Mesothelial cell of epicardium (in vitro differentiated cells): Measurements from ENCODE around the gene NAIF1. TPM values are rescaled to one million over a fixed set of nuclear protein-coding genes. Genes with fewer than 3 reads are reported as not detected.
"Not testable (repeated sequence)": the region's sequence is repeated elsewhere in the genome, so short reads cannot be mapped to it uniquely, and the experiment has no call there.

Source experiments
- DNase-seq, 2 experiments: peaks; one replicate each; pipeline ENCODE4 v3.0.0; 2021; ENCODE audit warnings: low spot score in 2 of 2; ENCODE audit not compliant: unreplicated experiment in 2 of 2
- H3K27ac Mint-ChIP-seq: 2 replicates; pipeline ENCODE4 v1.8.0; 2021; ENCODE audit warnings: mixed read lengths
- H3K27me3 Mint-ChIP-seq: 2 replicates; pipeline ENCODE4 v1.8.0; 2021; ENCODE audit warnings: low read depth, mixed read lengths
- H3K36me3 Mint-ChIP-seq: 2 replicates; pipeline ENCODE4 v1.8.0; 2021; ENCODE audit warnings: mixed read lengths
- H3K4me1 Mint-ChIP-seq: 2 replicates; pipeline ENCODE4 v1.8.0; 2021; ENCODE audit warnings: mixed read lengths
- H3K4me3 Mint-ChIP-seq: 2 replicates; pipeline ENCODE4 v1.8.0; 2021; ENCODE audit warnings: mild to moderate bottlenecking, moderate library complexity, mixed read lengths
- H3K9me3 Mint-ChIP-seq: 2 replicates; pipeline ENCODE4 v1.8.0; 2021; ENCODE audit warnings: mixed read lengths
- CTCF ChIP-seq: fragments of 200-600 bp; sonication (generic); IDR thresholded peaks from one replicate; pipeline ENCODE4 v1.5.0; 2021; ENCODE audit warnings: antibody characterized with exemption; ENCODE audit not compliant: unreplicated experiment
- total RNA-seq: library from RNA; stranded (reverse); gene quantifications from 3 replicates; pipeline ENCODE4 v1.2.1, GENCODE V29; 2021

The NAIF1 gene
- total RNA-seq, 1 donor from 2014 or later = 9.2 TPM

GRCh38 chr9:128113526-128114325 is 46.6 kb upstream of the NAIF1 start:
- TF ChIP-seq CTCF = no peak
- H3K9me3 Mint-ChIP-seq = no peaks in the 10 kb centered on the region
- peaks cover 6% of the 10 kb centered on the region for H3K36me3 Mint-ChIP-seq
- H3K27me3 Mint-ChIP-seq = no peaks in the 10 kb centered on the region
- H3K4me1 Mint-ChIP-seq = peaks cover 3% of the 10 kb centered on the region
- H3K4me3 Mint-ChIP-seq = no peak overlapping the region
- no peak for DNase-seq
- H3K27ac Mint-ChIP-seq = no peak overlapping the region

DNA sequence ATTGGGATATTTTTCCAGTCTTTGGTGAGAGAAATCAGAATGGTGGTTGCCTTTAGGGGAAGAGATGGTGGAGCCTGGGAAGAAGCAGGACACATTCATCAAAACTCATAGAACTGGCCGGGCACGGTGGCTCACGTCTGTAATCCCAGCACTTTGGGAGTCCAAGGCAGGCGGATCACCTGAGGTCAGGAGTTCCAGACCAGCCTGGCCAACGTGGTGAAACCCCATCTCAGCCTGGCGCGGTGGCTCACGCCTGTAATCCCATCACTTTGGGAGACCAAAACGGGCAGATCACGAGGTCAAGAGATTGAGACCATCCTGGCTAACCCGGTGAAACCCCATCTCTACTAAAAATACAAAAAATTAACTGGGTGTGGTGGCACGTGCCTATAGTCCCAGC is 44.6 kb upstream of the NAIF1 start:
- H3K36me3 Mint-ChIP-seq, DNase-seq, H3K4me3 Mint-ChIP-seq: not testable (repeated sequence)

DNA sequence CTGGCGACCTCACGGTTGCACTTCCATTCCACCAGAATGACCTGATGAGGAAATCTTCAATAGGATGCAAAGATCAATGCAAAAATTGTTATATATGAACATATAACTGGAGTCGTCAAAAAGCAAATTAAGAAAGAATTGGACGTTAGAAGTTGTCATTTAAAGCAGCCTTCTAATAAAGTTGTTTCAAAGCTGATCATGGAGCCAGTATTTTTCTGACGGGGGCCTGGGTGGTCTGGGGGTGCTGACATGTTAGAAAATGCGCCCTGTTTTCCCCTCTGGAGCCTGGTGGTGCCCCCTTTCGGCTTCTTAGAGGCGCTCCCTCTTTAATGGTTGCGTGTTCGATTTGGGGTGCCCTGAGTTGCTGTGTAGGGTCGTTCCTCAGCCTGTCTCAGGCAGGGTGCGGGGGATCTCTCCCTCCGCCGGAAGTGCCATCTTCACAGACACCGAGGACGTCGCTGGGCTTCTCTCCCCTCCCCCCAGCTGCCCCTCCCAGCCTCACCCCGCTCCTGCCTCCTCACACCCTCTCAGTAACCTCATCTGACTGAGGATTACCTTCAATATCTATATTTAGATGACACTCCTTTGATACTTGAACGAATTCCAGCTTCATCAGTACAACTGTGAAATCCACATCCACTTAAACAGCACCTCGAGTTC is 42.1 kb upstream of the NAIF1 start:
- no peak for DNase-seq
- TF ChIP-seq CTCF = no peak
- Mint-ChIP-seq H3K27ac (peak overlapping the region; percentile 9), H3K4me1 (no peaks in the 10 kb centered on the region), H3K9me3 (no peaks in the 10 kb centered on the region), H3K36me3 (peaks cover 12% of the 10 kb centered on the region), H3K4me3 (no peak overlapping the region), H3K27me3 (no peaks in the 10 kb centered on the region)

More for the DNA sequence above, 44.6 kb upstream of the NAIF1 start:
- H3K9me3 Mint-ChIP-seq, H3K27ac Mint-ChIP-seq, H3K27me3 Mint-ChIP-seq, H3K4me1 Mint-ChIP-seq: not testable (repeated sequence)

DNA sequence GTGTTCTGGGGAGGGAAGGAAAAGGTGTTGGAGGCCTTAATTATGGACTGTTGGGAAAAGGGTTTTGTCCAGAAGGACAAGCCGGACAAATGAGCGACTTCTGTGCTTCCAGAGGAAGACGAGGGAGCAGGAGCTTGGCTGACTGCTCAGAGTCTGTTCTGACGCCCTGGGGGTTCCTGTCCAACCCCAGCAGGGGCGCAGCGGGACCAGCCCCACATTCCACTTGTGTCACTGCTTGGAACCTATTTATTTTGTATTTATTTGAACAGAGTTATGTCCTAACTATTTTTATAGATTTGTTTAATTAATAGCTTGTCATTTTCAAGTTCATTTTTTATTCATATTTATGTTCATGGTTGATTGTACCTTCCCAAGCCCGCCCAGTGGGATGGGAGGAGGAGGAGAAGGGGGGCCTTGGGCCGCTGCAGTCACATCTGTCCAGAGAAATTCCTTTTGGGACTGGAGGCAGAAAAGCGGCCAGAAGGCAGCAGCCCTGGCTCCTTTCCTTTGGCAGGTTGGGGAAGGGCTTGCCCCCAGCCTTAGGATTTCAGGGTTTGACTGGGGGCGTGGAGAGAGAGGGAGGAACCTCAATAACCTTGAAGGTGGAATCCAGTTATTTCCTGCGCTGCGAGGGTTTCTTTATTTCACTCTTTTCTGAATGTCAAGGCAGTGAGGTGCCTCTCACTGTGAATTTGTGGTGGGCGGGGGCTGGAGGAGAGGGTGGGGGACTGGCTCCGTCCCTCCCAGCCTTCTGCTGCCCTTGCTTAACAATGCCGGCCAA is 41.3 kb upstream of the NAIF1 start:
- Mint-ChIP-seq H3K4me3 (no peak overlapping the region), H3K4me1 (no peaks in the 10 kb centered on the region), H3K36me3 (peaks cover 14% of the 10 kb centered on the region), H3K27me3 (no peaks in the 10 kb centered on the region), H3K9me3 (no peaks in the 10 kb centered on the region), H3K27ac (peak overlapping the region; percentile 9)
- DNase-seq = no peak
- no peak for TF ChIP-seq CTCF

DNA sequence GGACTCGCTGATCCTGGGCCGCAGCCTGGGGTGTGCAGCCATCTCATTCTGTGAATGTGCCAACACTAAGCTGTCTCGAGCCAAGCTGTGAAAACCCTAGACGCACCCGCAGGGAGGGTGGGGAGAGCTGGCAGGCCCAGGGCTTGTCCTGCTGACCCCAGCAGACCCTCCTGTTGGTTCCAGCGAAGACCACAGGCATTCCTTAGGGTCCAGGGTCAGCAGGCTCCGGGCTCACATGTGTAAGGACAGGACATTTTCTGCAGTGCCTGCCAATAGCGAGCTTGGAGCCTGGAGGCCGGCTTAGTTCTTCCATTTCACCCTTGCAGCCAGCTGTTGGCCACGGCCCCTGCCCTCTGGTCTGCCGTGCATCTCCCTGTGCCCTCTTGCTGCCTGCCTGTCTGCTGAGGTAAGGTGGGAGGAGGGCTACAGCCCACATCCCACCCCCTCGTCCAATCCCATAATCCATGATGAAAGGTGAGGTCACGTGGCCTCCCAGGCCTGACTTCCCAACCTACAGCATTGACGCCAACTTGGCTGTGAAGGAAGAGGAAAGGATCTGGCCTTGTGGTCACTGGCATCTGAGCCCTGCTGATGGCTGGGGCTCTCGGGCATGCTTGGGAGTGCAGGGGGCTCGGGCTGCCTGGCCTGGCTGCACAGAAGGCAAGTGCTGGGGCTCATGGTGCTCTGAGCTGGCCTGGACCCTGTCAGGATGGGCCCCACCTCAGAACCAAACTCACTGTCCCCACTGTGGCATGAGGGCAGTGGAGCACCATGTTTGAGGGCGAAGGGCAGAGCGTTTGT is 40.5 kb upstream of the NAIF1 start:
- Mint-ChIP-seq H3K9me3 (no peaks in the 10 kb centered on the region), H3K27me3 (no peaks in the 10 kb centered on the region), H3K36me3 (peaks cover 16% of the 10 kb centered on the region), H3K4me1 (no peaks in the 10 kb centered on the region), H3K4me3 (no peak overlapping the region), H3K27ac (no peak overlapping the region)
- TF ChIP-seq CTCF = no peak
- no peak for DNase-seq
